DND-41 (cell line): Measurements from ENCODE around the gene CERK.

Source experiments
- ATAC-seq: fragments of 200-7000 bp; cut with Tn5 transposase; 3 replicates; pipeline ENCODE4 v1.9.1; 2021; ENCODE audit warnings: low read depth; ENCODE audit not compliant: insufficient read depth
- DNase-seq: peaks from one replicate; pipeline ENCODE4 v3.0.0-alpha.2; 2020
- H2AFZ ChIP-seq: 2 replicates; pipeline ENCODE4 v1.6.0; 2012; ENCODE audit warnings: low read depth, low read length
- H3K27ac ChIP-seq: 2 replicates; pipeline ENCODE4 v1.5.1; 2012; ENCODE audit warnings: low read length, inconsistent platforms
- H3K27me3 ChIP-seq: fragments of 200-600 bp; sonication (generic); 2 replicates; pipeline ENCODE4 v1.6.0; 2012; ENCODE audit warnings: low read length, mild to moderate bottlenecking, inconsistent platforms; ENCODE audit not compliant: insufficient read depth, poor library complexity
- H3K36me3 ChIP-seq: 2 replicates; pipeline ENCODE4 v1.5.1; 2012; ENCODE audit warnings: low read length, inconsistent platforms; ENCODE audit not compliant: insufficient read depth
- H3K4me1 ChIP-seq: 2 replicates; pipeline ENCODE4 v1.5.1; 2012; ENCODE audit warnings: mild to moderate bottlenecking, low read length; ENCODE audit not compliant: insufficient read depth
- H3K4me2 ChIP-seq: 2 replicates; pipeline ENCODE4 v1.6.0; 2012; ENCODE audit warnings: mild to moderate bottlenecking, moderate library complexity, low read length, inconsistent platforms; ENCODE audit not compliant: insufficient read depth
- H3K4me3 ChIP-seq, 2 experiments: fragments of 200-600 bp in 1 of 2; shearing (Covaris generic) in 1 of 2; 2 replicates each; pipeline ENCODE4 v1.5.1; 2012 to 2016; ENCODE audit warnings: inconsistent platforms in 2 of 2, low read length in 2 of 2, mild to moderate bottlenecking in 2 of 2, low read depth in 1 of 2, moderate library complexity in 1 of 2
- H3K79me2 ChIP-seq: 2 replicates; pipeline ENCODE4 v1.6.0; 2012; ENCODE audit warnings: low read length, inconsistent platforms; ENCODE audit not compliant: insufficient read depth
- H3K9ac ChIP-seq: 2 replicates; pipeline ENCODE4 v1.6.0; 2012; ENCODE audit warnings: low read depth, mild to moderate bottlenecking, inconsistent platforms, low read length, moderate library complexity
- H3K9me3 ChIP-seq: 2 replicates; pipeline ENCODE4 v1.5.1; 2012; ENCODE audit warnings: low read length, moderate library complexity, mild to moderate bottlenecking, inconsistent platforms; ENCODE audit not compliant: insufficient read depth, severe bottlenecking
- H4K20me1 ChIP-seq: 2 replicates; pipeline ENCODE4 v1.6.0; 2012; ENCODE audit warnings: low read length; ENCODE audit not compliant: insufficient read depth
- EZH2 ChIP-seq: IDR thresholded peaks from 3 replicates; pipeline ENCODE4 v1.6.1; 2012; ENCODE audit warnings: borderline replicate concordance, low read depth, mild to moderate bottlenecking, moderate library complexity, low read length, inconsistent platforms; ENCODE audit not compliant: severe bottlenecking
- TF ChIP-seq, protein P1 (sequence below): IDR thresholded peaks from 2 replicates; pipeline ENCODE4 v1.5.1; 2012; ENCODE audit warnings: borderline replicate concordance, low read length, moderate library complexity, mild to moderate bottlenecking; ENCODE audit not compliant: poor library complexity, severe bottlenecking; ENCODE audit errors: extremely low read depth

The CERK gene

DNA sequence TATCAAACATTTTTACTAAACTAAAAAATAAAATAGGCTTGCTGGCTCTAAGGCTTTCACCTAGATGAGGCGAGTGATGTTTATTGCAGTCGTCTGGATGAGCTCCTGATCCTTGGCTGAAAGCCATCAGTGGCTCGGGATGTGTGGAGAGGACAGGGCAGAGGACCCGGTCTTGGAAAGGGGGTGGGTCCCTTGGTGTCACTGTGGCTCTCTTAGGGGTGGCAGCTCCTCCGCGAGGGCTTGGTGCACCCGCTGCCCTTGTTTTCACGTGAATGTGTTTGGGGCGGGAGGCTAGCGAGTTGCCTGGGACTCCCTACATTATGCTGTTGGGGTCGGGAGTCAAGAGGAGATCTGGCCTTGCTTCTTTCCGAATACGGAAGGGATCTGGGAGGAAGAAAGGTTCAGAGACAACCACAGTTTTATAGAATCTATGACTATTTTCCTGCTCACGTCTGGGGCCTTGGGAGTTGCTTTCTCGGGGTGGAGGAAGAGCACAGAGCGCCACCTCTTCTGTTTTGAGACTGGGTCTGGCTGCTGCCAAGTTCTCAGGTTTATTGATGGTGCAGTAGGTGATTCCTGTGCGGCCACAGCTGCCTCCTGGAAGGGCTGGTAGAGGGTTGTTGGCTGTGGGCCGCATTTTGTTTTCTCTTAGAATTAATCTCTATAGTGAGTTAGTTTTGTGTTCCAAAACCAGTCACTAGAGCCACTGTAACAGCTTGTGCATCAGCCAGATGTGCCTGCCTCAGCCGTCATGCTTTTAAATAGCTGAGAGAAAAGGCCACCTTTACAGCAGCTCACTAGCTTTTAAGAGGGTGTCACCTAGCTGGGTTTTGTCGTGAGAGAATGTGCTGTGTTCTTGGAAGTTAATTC, 37.2 kb upstream of the CERK start:
- ATAC-seq (no peak), DNase-seq (no peak)
- no peak overlapping the region for H3K27ac ChIP-seq
- H3K79me2 ChIP-seq = peaks cover 93% of the 10 kb centered on the region
- TF ChIP-seq, protein P1, sequence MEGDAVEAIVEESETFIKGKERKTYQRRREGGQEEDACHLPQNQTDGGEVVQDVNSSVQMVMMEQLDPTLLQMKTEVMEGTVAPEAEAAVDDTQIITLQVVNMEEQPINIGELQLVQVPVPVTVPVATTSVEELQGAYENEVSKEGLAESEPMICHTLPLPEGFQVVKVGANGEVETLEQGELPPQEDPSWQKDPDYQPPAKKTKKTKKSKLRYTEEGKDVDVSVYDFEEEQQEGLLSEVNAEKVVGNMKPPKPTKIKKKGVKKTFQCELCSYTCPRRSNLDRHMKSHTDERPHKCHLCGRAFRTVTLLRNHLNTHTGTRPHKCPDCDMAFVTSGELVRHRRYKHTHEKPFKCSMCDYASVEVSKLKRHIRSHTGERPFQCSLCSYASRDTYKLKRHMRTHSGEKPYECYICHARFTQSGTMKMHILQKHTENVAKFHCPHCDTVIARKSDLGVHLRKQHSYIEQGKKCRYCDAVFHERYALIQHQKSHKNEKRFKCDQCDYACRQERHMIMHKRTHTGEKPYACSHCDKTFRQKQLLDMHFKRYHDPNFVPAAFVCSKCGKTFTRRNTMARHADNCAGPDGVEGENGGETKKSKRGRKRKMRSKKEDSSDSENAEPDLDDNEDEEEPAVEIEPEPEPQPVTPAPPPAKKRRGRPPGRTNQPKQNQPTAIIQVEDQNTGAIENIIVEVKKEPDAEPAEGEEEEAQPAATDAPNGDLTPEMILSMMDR = no peak
- no peak for TF ChIP-seq EZH2
- peaks cover 59% of the 10 kb centered on the region for H4K20me1 ChIP-seq
- H3K4me2 ChIP-seq = no peak overlapping the region
- H3K9ac ChIP-seq = no peak overlapping the region
- H3K4me1 ChIP-seq = peaks cover 13% of the 10 kb centered on the region
- no peaks in the 10 kb centered on the region for H3K27me3 ChIP-seq
- no peaks in the 10 kb centered on the region for H3K9me3 ChIP-seq
- H3K4me3 ChIP-seq = no peak overlapping the region
- peaks cover 20% of the 10 kb centered on the region for H3K36me3 ChIP-seq
- no peak overlapping the region for H2AFZ ChIP-seq

DNA sequence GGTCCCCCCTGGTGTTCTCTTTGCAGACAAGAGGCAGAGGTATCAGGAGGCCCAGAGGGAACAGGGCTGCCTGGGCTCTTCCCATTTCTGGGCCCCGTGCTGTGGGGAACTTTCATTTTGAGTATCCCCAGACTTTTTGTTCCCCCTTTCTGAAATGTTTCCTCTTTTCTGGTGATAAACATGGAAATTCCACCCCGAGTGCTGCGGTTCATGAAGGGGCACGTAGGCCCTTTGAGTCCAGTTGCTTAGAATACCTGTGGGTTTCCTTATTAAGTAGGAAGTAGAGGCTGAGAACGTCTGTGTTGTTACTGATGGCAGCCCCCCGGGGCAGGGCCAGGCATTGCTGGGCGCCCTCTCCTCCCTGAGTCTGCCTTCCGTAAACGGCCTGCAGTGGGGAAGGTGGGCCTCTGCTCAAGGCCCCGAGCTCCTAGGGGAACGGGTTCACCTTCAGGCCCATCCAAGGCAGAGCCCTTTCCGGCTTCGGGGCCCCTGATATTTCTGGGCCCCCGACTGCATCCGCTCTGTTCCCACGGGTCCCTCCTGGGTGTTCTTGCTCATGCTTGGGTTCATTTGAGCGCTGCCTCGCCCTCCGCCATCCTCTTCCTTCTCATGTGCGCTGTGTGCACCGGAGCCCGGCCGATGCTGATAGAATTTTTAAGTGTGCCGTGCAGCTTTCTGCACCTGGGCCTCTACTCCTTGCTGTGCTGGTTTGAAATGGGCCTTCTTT, 36.4 kb upstream of the CERK start:
- no peak for DNase-seq
- no peak overlapping the region for H2AFZ ChIP-seq
- ATAC-seq = no peak
- peak overlapping the region; percentile 10; the same call in 1 of the 2 replicates for H3K9ac ChIP-seq
- H3K79me2 ChIP-seq = peaks cover 93% of the 10 kb centered on the region
- no peak overlapping the region for H3K4me2 ChIP-seq
- H3K27ac ChIP-seq = peak overlapping the region; percentile 24; the same call in 1 of the 2 replicates
- no peaks in the 10 kb centered on the region for H3K9me3 ChIP-seq
- no peaks in the 10 kb centered on the region for H3K27me3 ChIP-seq
- H3K4me1 ChIP-seq = peaks cover 13% of the 10 kb centered on the region
- H3K4me3 ChIP-seq = no peak overlapping the region
- H3K36me3 ChIP-seq = peaks cover 21% of the 10 kb centered on the region
- H4K20me1 ChIP-seq = peaks cover 64% of the 10 kb centered on the region
- no peak for TF ChIP-seq EZH2
- TF ChIP-seq, protein P1 = no peak

DNA sequence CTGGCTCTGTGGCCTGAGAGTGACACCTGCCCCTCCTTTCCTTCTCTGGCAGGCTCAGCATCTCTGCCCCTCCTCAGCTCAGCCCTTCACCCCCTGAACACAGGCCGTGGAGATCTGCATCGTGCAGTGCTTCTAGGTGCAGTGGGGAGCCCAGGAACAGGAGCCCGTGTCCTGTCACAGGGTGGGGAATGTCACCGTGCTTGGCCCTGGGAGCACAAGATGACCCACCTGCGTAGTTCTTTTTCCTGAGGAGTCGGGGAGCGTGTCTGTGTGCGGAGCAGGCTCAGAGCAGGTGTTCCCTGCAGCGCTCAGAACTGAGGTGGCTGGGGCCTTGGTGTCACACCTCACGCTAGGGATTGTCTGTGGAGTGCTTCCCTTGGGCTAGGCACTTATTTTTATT, 35.0 kb upstream of the CERK start:
- Histone ChIP-seq H2AFZ (no peak overlapping the region), H3K27me3 (no peaks in the 10 kb centered on the region), H3K4me3 (no peak overlapping the region), H3K4me2 (no peak overlapping the region), H4K20me1 (peaks cover 72% of the 10 kb centered on the region), H3K36me3 (peaks cover 20% of the 10 kb centered on the region), H3K9me3 (no peaks in the 10 kb centered on the region), H3K27ac (no peak overlapping the region), H3K9ac (no peak overlapping the region), H3K4me1 (peaks cover 13% of the 10 kb centered on the region), H3K79me2 (peaks cover 91% of the 10 kb centered on the region)
- DNase-seq = no peak
- TF ChIP-seq EZH2 = no peak
- TF ChIP-seq, protein P1 = no peak
- ATAC-seq = no peak
